ENCODE results near the gene PROX2. TPM values are rescaled to one million over a fixed set of nuclear protein-coding genes. Genes with fewer than 3 reads are reported as not detected.

PROX2 gene
- total and polyA plus RNA-seq, 2 donors (not counting 1 experiment from before 2014, with no cell fraction given), result 0.03 to 0.07 TPM

GRCh38 chr14:74890262-74890661 is 14.3 kb upstream of the PROX2 start:
- no peaks in the 10 kb centered on the region for H3K27me3 ChIP-seq (replicated peaks in 1 of 4; ENCODE audit: control extremely low read depth in 1 of 4, control insufficient read depth in 3 of 4, insufficient read depth in 4 of 4, low read length in 3 of 4)
- peaks cover 24 to 32% of the 10 kb centered on the region in 2 donors for H3K4me1 ChIP-seq (ENCODE audit: control insufficient read depth in 2 of 2, insufficient read depth in 2 of 2, low read length in 2 of 2)
- intact Hi-C loops (cut with micrococcal nuclease), result no loop called here
- Mint-ChIP-seq H3K4me1 (peaks cover 44% of the 10 kb centered on the region), H3K4me3 (no peak overlapping the region), H3K27me3 (no peaks in the 10 kb centered on the region), H3K9me3 (ENCODE audit: insufficient read depth) (no peaks in the 10 kb centered on the region), H3K27ac (no peak overlapping the region)
- peaks cover 24 to 77% of the 10 kb centered on the region in 2 experiments for H3K36me3 ChIP-seq (replicated peaks in 1 of 2; ENCODE audit: control extremely low read depth in 1 of 2, control insufficient read depth in 1 of 2, extremely low read depth in 1 of 2, insufficient read depth in 2 of 2, low read length in 1 of 2)
- TF ChIP-seq EZH2 (IDR thresholded peaks at IDR 0.05; ENCODE audit: borderline replicate concordance, insufficient read depth, low read depth, low read length, poor library complexity, severe bottlenecking) (no peak), CTCF (IDR thresholded peaks at IDR 0.05) (no peak)
- H3K4me2 ChIP-seq (replicated peaks; ENCODE audit: low read depth, low read length, poor library complexity, severe bottlenecking), result no peak overlapping the region
- peaks cover 27% of the 10 kb centered on the region for H3K79me2 ChIP-seq (ENCODE audit: control insufficient read depth, insufficient read depth, low read length)
- H4K20me1 ChIP-seq (ENCODE audit: control insufficient read depth, insufficient read depth, low read length, poor library complexity, severe bottlenecking), result peaks cover 22% of the 10 kb centered on the region
- ChIA-PET CTCF (interaction anchor here (0.7 to 25.3 kb wide), 5 partner anchors 14 to 56 kb away, joined by 3 to 926 read pairs (median 4); partner anchors contain the start of genes DLST and PROX2), POLR2A (interaction anchor here (0.7 kb wide), 1 partner anchor 945 kb away, joined by 5 read pairs; no protein-coding TSS in a partner anchor)
- no peaks in the 10 kb centered on the region for H3K9me3 ChIP-seq (ENCODE audit: control extremely low read depth in 1 of 3, control insufficient read depth in 2 of 3, insufficient read depth in 1 of 3, low read length in 2 of 3)
- no peak overlapping the region for H3K27ac ChIP-seq (ENCODE audit: low read length in 2 of 2)
- no peak overlapping the region for H3K9ac ChIP-seq (ENCODE audit: low read length)
- H2AFZ ChIP-seq (ENCODE audit: insufficient read depth, low read depth, low read length, poor library complexity, severe bottlenecking), result no peak overlapping the region
- 100% methylated on average over 3 of the region's 6 CpGs for WGBS (ENCODE audit: insufficient coverage)
- DNase-seq, result no peak
- ATAC-seq (ENCODE audit: low read depth), result no peak
- H3K4me3 ChIP-seq (ENCODE audit: control extremely low read depth in 1 of 5, extremely low read depth in 1 of 5, insufficient read depth in 1 of 5, low read depth in 2 of 5, low read length in 4 of 5), result no peak overlapping the region

All from B cell (primary cell).